NCI-H2196 treated with DMSO at 0.1 percent for 48 hours (cell line): ENCODE measurements around the gene SLC25A23.
"Not testable (repeated sequence)": the region's sequence is repeated elsewhere in the genome, so short reads cannot be mapped to it uniquely, and the experiment has no call there.

Source experiments
- DNase-seq: peaks from one replicate; lab custom pipeline; 2025; ENCODE audit not compliant: unreplicated experiment; lab: John Stamatoyannopoulos, UW

SLC25A23 gene

DNA sequence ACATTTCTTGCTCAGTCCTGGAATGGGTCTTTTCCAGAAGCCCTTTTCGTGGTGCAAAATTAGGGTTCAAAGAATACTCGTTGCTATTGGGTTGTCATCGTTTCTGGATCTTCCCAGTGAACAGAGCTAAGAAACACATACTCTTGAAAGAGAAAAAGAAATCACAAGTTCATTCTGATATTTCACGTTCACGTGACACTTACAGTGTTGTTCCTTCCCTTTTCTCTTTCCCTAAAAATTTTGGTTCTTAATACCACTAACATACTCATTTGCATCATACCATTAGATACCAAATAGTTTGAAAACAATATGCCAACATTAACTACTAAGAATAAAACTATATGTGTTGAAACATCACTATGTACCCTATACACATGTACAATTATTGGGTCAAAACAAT lies 53.2 kb downstream of the SLC25A23 start:
- DNase-seq, result no peak

DNA sequence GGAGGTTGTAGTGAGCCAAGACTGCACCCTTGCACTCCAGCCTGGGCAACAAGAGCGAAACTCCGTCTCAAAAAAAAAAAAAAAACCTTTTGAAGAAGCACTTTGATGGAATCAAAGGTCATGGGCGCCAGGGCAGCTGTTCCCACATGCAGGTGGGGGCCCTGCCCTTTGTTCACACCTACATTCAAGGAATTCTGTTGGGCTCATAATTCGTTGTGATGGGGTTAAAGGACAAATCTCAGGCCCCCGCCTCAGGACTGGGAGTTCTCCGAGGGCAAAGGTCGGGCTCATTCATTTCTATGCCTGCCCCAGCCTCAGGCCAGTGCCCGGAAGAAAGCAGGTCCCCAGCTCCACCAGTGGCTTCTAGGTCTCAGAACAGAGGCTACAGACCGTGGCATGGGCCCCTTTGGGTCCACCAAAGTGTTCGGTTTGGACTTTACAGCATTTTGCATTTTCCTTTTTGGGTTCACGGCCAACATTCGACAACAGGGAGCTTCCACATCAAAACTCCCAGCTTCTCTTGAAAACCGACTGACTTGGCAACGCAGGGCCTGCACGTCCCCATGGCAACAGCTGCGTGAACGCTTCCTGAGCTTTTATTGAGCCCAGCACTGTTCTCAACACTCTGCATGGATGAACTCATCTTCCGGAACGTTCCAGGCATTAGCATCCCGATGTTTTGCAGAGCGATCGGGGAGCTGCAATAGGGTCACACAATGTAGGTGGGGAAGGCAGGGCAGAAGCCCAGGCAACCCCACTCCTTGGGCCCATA lies 56.6 kb downstream of the SLC25A23 start:
- DNase-seq, result no peak

DNA sequence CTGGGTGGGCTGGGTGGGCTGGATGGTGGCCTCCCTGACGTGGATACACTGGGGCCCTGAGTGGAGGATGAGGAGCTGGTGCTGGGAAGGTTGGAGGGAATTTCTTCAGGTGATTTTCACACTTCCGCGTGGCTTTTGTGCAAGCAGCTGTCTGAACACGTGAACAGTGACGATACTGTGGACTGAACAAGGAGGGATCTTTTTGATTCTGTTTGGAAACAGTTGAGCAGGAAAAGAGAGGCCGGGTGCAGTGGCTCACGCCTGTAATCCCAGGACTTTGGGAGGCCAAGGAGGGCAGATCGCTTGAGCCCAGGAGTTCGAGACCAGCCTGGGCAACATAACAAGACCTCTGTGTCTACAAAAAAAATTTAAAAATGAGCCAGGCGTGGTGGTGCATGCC lies 57.5 kb downstream of the SLC25A23 start:
- no peak for DNase-seq

DNA sequence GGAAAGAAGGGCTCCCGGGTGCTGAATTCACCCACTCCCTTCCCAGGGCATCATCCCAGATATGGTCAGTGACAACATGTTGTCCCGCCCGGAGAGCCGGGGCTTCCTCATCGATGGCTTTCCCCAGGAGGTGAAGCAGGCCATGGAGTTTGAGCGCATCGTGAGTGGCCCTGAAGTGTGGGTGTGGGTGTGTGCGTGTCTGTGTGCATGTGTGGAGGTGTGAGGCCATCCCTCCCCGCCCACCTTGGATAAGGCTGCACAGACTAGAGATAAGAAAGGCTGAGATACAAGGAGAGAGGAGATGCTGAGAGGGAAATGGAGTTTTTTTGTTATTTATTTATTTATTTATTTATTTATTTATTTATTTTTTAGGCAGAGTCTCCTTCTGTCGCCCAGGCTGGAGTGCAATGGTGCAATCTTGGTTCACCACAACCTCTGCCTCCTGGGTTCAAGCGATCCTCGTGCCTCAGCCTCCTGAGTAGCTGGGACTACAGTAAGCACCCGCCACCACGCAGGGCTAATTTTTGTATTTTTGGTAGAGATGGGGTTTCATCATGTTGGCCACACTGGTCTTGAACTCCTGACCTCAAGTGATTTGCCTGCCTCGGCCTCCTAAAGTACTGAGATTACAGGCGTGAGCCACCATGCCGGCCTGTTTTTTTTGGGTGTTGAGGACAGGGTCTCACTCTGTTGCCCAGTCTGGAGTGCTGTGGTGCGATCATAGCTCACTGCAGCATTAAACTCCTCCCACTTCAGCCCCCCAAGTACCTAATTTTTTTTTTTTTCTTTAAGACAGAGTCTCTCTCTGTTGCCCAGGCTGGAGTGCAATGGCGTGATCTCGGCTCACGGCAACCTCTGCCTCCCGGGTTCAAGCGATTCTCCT lies 59.3 kb downstream of the SLC25A23 start:
- DNase-seq, result not testable (repeated sequence)

DNA sequence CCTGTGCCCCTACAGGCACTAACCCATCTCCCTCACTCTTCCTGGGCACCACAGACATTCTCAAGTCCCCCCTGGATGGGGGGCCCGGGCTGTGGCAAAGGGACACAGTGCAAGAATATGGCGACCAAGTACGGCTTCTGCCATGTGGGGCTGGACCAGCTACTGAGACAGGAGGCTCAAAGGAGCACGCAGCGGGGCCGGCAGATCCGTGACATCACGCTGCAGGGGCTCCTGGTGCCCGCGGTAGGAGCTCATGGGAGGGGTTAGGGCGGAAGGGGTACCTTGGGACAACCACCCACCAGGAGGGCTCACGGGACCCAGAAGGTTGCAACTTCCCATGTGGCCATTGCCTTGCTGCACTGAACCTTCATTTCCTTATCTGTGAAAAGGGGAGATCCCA lies 63.3 kb downstream of the SLC25A23 start:
- no peak for DNase-seq

DNA sequence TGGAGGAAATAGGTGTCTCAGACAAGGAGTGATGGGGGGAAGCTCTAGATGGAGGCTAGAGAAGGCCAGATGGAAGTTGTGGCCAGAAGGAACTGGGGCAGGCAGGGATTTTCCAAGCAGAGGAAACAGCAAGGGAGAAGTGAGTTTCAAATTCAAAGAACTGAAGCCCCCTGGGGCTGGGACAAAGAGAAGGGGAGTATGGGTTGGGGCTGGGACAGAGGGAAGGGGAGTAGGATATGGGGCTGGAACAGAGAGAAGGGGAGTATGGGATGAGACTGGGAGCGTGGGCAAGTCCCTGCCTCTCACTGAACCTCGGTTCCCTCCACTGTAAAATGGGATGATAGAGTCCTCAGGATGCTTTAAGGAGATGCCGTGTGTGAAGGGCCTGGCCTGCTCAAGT lies 64.8 kb downstream of the SLC25A23 start:
- DNase-seq, result no peak

DNA sequence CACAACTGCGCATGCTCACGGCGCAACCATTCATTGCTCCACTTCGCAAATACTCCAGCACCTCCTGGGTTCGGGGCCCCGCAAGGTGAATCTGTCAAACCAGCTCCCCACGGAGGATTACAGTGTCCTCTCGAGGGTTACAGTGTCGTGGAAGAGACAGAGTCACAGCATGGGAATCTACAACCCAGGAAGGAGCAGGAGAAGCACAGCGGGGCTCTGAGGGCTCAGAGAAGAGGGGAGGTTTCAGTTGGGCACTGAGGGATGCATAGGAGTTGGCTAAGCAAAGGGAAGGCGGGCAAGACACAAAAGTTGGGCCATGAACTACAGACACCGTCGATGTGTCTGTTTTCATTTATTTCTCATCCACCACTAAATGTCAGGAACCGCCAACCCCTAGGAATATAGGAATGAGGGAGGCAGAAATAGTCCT lies 65.6 kb downstream of the SLC25A23 start:
- DNase-seq, result no peak

DNA sequence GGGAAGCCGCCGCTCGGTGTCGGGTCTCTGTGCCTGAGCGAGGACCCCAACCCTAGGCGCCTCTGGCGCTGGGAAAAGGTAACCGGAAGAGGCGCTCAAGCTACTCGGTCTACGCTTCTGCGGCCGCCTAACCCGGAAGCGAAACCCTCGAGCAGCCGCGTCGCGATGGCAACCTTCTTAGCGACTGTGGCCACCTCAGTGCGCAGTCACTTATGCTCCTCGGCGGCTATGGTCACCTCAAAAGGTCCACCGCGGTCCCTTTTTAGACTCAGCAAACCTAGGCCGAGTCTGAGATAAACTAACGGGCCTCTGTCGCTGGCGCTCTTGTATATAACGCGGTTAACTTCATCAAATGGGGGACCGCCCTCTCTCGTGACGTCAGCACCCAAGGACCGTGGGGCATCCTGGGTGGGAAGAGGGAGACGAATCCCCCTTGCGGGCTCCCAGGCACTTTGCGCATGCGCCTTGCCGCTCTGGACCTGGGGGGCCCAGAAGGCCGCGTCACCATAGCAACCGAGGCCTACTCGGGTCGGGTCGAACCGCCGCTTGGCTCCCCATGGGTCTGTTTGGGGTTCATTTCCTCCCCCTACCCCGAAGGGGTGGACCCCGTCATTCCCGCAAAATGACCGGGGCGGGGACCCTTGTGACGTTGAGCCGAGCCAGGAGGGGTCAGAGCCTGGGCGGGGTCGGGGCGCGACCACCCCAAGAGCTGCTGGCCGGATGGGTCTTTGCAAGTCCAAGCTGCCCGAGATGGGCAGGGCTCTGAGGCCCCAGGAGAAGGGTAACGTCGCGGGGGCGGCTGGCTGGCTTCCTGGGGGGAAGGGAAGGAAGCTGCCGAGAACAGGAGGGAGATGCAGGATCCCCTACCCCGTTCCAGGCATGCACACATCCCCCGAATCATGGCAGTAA lies 66.3 kb downstream of the SLC25A23 start, which contains the start of gene GTF2F1:
Gene GTF2F1 (minus strand): TSS at position 91 of the 909 bp plus-strand sequence. CDS start 169 bp downstream, outside the sequence.
- DNase-seq, result peak; percentile 87

DNA sequence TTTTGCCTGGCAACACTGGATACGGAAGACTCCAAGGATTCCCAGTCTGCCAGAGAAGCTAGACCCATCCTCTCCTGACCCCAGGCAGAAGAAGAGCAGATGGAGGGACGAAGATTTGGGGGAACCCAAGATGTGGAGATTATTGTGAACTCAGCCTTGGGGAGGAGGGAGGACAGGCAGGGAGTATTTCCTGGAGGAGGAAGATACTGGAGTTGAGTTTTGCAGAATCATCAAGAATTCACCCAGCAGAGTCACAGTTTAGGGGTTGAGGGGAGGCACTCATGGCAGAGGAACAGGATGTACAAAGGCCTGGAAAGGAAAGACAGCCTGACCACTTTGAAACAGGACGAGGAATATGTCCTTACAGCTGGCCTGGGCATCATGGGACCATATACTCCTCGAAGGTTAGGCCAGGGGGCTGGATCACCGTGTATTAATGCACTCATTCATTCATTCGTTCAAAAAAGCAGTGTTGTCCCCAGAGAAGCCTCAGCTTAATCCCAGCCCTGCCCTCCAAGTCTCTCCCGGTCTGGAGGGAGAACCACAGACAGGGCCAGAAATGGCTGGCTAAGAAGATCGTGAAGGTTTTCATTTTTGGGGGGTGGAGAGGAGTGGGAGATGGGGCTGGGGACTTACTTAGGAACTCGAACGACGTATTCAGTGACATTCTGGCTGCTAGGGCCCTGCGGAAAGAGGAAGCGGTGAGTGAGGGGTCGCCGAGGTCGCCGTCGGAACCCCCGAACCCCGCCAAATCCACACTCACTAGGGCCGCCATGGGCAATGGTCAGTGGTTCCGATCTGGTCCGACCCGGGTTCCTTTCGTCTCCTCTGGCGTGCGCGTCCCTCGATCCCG lies 67.1 kb downstream of the SLC25A23 start:
- DNase-seq, result no peak
